CD4-positive, alpha-beta T cell treated with Interleukin-15 for 4 hours (primary cell): Measurements from ENCODE around the gene CDK18.
"Not testable (repeated sequence)": the region's sequence is repeated elsewhere in the genome, so short reads cannot be mapped to it uniquely, and the experiment has no call there.

Experiments used
- DNase-seq: peaks from one replicate; pipeline ENCODE4 v3.0.0-alpha.2; 2020; ENCODE audit warnings: low spot score

Gene CDK18

GRCh38 chr1:205481218-205481617 is 23.3 kb upstream of the CDK18 start:
- DNase-seq = no peak

GRCh38 chr1:205481629-205482151 is 22.8 kb upstream of the CDK18 start:
- DNase-seq = no peak

- DNase-seq = not testable (repeated sequence)
These were observed 21.9 kb upstream of the CDK18 start for GRCh38 chr1:205482587-205482986.

GRCh38 chr1:205483372-205483771 is 21.1 kb upstream of the CDK18 start:
- no peak for DNase-seq

- peak; percentile 76 for DNase-seq
These were observed 19.2 kb upstream of the CDK18 start for GRCh38 chr1:205484985-205485967.

- DNase-seq = no peak
These were observed 18.2 kb upstream of the CDK18 start for GRCh38 chr1:205486258-205486657.

GRCh38 chr1:205488074-205488723 is 16.3 kb upstream of the CDK18 start:
- DNase-seq = peak; percentile 51

GRCh38 chr1:205491794-205492193 is 12.7 kb upstream of the CDK18 start:
- no peak for DNase-seq

- no peak for DNase-seq
These were observed 12.2 kb upstream of the CDK18 start for GRCh38 chr1:205492201-205492667.

GRCh38 chr1:205492774-205493173 is 11.7 kb upstream of the CDK18 start:
- no peak for DNase-seq

GRCh38 chr1:205493241-205494085 is 11.0 kb upstream of the CDK18 start:
- no peak for DNase-seq

GRCh38 chr1:205494115-205494514 is 10.4 kb upstream of the CDK18 start:
- no peak for DNase-seq

- DNase-seq = no peak
These were observed 9.1 kb upstream of the CDK18 start for GRCh38 chr1:205495237-205495823.

- no peak for DNase-seq
These were observed 7.8 kb upstream of the CDK18 start for GRCh38 chr1:205496661-205497060.

GRCh38 chr1:205497351-205497750 is 7.1 kb upstream of the CDK18 start:
- no peak for DNase-seq

GRCh38 chr1:205499789-205500188 is 4.7 kb upstream of the CDK18 start:
- no peak for DNase-seq

GRCh38 chr1:205500240-205501233 is 3.9 kb upstream of the CDK18 start:
- DNase-seq = no peak

GRCh38 chr1:205502111-205502810 is 2.2 kb upstream of the CDK18 start:
- no peak for DNase-seq

- no peak for DNase-seq
These were observed 1.5 kb upstream of the CDK18 start for GRCh38 chr1:205502992-205503391.
